ENCODE measurements around the gene SALL2. TPM values are rescaled to one million over a fixed set of nuclear protein-coding genes. Genes with fewer than 3 reads are reported as not detected.

Gene SALL2
- total RNA-seq, 1 experiment from 2014 or later: 239 TPM

DNA sequence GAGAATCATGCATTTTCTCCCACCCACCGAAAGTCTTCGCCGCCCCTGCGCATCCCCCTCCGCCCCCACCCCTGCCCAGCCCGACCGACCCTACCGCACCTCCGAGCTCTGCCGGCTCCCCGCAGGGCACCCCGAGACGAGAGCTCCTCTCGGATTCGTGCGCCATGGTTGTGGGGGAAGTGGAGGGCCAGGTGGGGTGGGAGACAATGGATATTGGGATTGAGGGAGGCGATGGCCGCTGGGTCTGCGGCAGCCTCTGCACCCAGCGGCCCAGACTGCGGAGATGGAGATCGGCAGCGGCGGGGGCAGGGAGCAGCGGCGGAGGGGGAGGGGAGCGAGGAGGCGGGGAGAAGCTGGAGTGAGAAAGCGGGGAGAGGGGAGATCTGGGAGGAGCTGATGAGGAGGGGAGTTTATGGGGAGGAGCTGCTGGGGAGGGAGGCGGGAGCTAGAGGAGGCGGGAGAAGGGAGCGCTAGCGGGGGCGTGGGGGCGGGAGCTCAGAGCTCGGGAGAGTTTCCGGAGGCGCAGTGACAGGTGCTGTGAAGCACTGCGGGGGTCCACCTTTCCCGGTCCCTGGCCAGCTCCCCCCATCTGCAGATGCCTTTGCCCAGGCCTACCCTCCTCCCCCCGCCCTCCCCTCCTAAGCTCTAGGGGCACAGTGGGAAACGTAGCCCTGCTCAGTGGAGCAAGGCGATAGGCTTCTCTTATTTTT, at the start of gene SALL2 (continued):
- TF ChIP-seq, protein P1, sequence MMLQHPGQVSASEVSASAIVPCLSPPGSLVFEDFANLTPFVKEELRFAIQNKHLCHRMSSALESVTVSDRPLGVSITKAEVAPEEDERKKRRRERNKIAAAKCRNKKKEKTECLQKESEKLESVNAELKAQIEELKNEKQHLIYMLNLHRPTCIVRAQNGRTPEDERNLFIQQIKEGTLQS (CRISPR knock-in tag; conservative IDR thresholded peaks at IDR 0.05): no peak
- TF ChIP-seq, protein P2, sequence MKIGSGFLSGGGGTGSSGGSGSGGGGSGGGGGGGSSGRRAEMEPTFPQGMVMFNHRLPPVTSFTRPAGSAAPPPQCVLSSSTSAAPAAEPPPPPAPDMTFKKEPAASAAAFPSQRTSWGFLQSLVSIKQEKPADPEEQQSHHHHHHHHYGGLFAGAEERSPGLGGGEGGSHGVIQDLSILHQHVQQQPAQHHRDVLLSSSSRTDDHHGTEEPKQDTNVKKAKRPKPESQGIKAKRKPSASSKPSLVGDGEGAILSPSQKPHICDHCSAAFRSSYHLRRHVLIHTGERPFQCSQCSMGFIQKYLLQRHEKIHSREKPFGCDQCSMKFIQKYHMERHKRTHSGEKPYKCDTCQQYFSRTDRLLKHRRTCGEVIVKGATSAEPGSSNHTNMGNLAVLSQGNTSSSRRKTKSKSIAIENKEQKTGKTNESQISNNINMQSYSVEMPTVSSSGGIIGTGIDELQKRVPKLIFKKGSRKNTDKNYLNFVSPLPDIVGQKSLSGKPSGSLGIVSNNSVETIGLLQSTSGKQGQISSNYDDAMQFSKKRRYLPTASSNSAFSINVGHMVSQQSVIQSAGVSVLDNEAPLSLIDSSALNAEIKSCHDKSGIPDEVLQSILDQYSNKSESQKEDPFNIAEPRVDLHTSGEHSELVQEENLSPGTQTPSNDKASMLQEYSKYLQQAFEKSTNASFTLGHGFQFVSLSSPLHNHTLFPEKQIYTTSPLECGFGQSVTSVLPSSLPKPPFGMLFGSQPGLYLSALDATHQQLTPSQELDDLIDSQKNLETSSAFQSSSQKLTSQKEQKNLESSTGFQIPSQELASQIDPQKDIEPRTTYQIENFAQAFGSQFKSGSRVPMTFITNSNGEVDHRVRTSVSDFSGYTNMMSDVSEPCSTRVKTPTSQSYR (CRISPR knock-in tag; IDR thresholded peaks at IDR 0.05): peak; percentile 28; the same call in 1 of the 2 replicates
- TF ChIP-seq, protein P3, sequence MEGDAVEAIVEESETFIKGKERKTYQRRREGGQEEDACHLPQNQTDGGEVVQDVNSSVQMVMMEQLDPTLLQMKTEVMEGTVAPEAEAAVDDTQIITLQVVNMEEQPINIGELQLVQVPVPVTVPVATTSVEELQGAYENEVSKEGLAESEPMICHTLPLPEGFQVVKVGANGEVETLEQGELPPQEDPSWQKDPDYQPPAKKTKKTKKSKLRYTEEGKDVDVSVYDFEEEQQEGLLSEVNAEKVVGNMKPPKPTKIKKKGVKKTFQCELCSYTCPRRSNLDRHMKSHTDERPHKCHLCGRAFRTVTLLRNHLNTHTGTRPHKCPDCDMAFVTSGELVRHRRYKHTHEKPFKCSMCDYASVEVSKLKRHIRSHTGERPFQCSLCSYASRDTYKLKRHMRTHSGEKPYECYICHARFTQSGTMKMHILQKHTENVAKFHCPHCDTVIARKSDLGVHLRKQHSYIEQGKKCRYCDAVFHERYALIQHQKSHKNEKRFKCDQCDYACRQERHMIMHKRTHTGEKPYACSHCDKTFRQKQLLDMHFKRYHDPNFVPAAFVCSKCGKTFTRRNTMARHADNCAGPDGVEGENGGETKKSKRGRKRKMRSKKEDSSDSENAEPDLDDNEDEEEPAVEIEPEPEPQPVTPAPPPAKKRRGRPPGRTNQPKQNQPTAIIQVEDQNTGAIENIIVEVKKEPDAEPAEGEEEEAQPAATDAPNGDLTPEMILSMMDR (IDR thresholded peaks at IDR 0.05): no peak
- TF ChIP-seq NR3C1 (CRISPR knock-in tag; conservative IDR thresholded peaks at IDR 0.05; ENCODE audit: low read depth) (0 out of 2 replicates have a peak, but pooled peaks have one; percentile 33), ESRRA (CRISPR knock-in tag; IDR thresholded peaks at IDR 0.05; ENCODE audit: borderline replicate concordance) (no peak), ZBTB21 (CRISPR knock-in tag; IDR thresholded peaks at IDR 0.05; ENCODE audit: borderline replicate concordance) (peak; percentile 51; the same call in 1 of the 2 replicates), FOXP1 (CRISPR knock-in tag; IDR thresholded peaks at IDR 0.05; ENCODE audit: borderline replicate concordance) (peak; percentile 47; the same call in 1 of the 2 replicates), SP1 (CRISPR knock-in tag; conservative IDR thresholded peaks at IDR 0.05) (peak; percentile 86), ETV6 (CRISPR knock-in tag; IDR thresholded peaks at IDR 0.05) (peak; percentile 56; the same call in 1 of the 2 replicates), TEAD1 (CRISPR knock-in tag; IDR thresholded peaks at IDR 0.05) (peak; percentile 18; the same call in 1 of the 2 replicates), OVOL2 (CRISPR knock-in tag; IDR thresholded peaks at IDR 0.05; ENCODE audit: borderline replicate concordance) (no peak), ATF1 (CRISPR knock-in tag; IDR thresholded peaks at IDR 0.05) (no peak), CBFB (CRISPR knock-in tag; IDR thresholded peaks at IDR 0.05; ENCODE audit: low read depth) (0 out of 2 replicates have a peak, but pooled peaks have one; percentile 51), NFYB (CRISPR knock-in tag; conservative IDR thresholded peaks at IDR 0.05; ENCODE audit: low read depth) (no peak)
- TF ChIP-seq, protein P4, sequence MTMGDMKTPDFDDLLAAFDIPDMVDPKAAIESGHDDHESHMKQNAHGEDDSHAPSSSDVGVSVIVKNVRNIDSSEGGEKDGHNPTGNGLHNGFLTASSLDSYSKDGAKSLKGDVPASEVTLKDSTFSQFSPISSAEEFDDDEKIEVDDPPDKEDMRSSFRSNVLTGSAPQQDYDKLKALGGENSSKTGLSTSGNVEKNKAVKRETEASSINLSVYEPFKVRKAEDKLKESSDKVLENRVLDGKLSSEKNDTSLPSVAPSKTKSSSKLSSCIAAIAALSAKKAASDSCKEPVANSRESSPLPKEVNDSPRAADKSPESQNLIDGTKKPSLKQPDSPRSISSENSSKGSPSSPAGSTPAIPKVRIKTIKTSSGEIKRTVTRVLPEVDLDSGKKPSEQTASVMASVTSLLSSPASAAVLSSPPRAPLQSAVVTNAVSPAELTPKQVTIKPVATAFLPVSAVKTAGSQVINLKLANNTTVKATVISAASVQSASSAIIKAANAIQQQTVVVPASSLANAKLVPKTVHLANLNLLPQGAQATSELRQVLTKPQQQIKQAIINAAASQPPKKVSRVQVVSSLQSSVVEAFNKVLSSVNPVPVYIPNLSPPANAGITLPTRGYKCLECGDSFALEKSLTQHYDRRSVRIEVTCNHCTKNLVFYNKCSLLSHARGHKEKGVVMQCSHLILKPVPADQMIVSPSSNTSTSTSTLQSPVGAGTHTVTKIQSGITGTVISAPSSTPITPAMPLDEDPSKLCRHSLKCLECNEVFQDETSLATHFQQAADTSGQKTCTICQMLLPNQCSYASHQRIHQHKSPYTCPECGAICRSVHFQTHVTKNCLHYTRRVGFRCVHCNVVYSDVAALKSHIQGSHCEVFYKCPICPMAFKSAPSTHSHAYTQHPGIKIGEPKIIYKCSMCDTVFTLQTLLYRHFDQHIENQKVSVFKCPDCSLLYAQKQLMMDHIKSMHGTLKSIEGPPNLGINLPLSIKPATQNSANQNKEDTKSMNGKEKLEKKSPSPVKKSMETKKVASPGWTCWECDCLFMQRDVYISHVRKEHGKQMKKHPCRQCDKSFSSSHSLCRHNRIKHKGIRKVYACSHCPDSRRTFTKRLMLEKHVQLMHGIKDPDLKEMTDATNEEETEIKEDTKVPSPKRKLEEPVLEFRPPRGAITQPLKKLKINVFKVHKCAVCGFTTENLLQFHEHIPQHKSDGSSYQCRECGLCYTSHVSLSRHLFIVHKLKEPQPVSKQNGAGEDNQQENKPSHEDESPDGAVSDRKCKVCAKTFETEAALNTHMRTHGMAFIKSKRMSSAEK (CRISPR knock-in tag; IDR thresholded peaks at IDR 0.05; ENCODE audit: borderline replicate concordance): no peak
- TF ChIP-seq, protein P5, sequence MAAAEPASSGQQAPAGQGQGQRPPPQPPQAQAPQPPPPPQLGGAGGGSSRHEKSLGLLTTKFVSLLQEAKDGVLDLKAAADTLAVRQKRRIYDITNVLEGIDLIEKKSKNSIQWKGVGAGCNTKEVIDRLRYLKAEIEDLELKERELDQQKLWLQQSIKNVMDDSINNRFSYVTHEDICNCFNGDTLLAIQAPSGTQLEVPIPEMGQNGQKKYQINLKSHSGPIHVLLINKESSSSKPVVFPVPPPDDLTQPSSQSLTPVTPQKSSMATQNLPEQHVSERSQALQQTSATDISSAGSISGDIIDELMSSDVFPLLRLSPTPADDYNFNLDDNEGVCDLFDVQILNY (CRISPR knock-in tag; IDR thresholded peaks at IDR 0.05): 0 out of 2 replicates have a peak, but pooled peaks have one; percentile 27
